OCI-LY3 (cell line): Measurements from ENCODE around the gene SUPT3H.

Experiments used
- H2AFZ ChIP-seq: fragments of 200-600, 300-600 bp; shearing (Covaris generic); 2 replicates; pipeline ENCODE4 v1.6.0; 2014; ENCODE audit warnings: antibody characterized with exemption, low read depth, low read length
- H3K27ac ChIP-seq: fragments of 200-600, 300-600 bp; sonication (generic); 2 replicates; pipeline ENCODE4 v1.5.1; 2014; ENCODE audit warnings: mild to moderate bottlenecking, low read length, moderate library complexity, mixed read lengths
- H3K27me3 ChIP-seq: fragments of 200-600, 300-600 bp; sonication (generic); 2 replicates; pipeline ENCODE4 v1.6.1; 2014; ENCODE audit warnings: low read depth, low read length, mixed read lengths
- H3K36me3 ChIP-seq: fragments of 200-600, 300-600 bp; sonication (generic); replicated peaks from 2 replicates; pipeline ENCODE3; 2014; ENCODE audit warnings: low read depth, low read length, mixed read lengths
- H3K4me1 ChIP-seq: fragments of 300-600, 200-600 bp; sonication (generic); 2 replicates; pipeline ENCODE4 v1.6.1; 2014; ENCODE audit warnings: low read length, mixed read lengths
- H3K4me2 ChIP-seq: fragments of 200-600, 300-600 bp; sonication (generic); 2 replicates; pipeline ENCODE4 v1.6.1; 2014; ENCODE audit warnings: low read length, mixed read lengths
- H3K4me3 ChIP-seq: fragments of 300-600, 200-600 bp; sonication (generic); 2 replicates; pipeline ENCODE4 v1.5.1; 2014; ENCODE audit warnings: antibody characterized with exemption, mild to moderate bottlenecking, low read length, moderate library complexity
- H3K79me2 ChIP-seq: fragments of 300-600, 200-600 bp; shearing (Covaris generic); 2 replicates; pipeline ENCODE4 v1.6.1; 2014; ENCODE audit warnings: mild to moderate bottlenecking, low read length, mixed read lengths
- H3K9ac ChIP-seq: fragments of 300-600, 200-600 bp; shearing (Covaris generic); 2 replicates; pipeline ENCODE4 v1.6.0; 2014; ENCODE audit warnings: mild to moderate bottlenecking, low read length, moderate library complexity
- H3K9me3 ChIP-seq: fragments of 200-600, 300-600 bp; shearing (Covaris generic); 2 replicates; pipeline ENCODE4 v1.6.1; 2014; ENCODE audit warnings: low read length, mixed read lengths; ENCODE audit not compliant: insufficient read depth
- H4K20me1 ChIP-seq: fragments of 200-600, 300-600 bp; sonication (generic); 2 replicates; pipeline ENCODE4 v1.6.1; 2016; ENCODE audit warnings: low read length, mixed read lengths; ENCODE audit not compliant: insufficient read depth
- CTCF ChIP-seq: fragments of 200-600, 300-600 bp; sonication (generic); IDR thresholded peaks from 2 replicates; pipeline ENCODE4 v1.5.1; 2014; ENCODE audit warnings: antibody characterized with exemption, low read length, low read depth
- EZH2phosphoT487 ChIP-seq: fragments of 200-600 bp; shearing (Covaris generic); IDR thresholded peaks from 2 replicates; pipeline ENCODE4 v1.6.1; 2018; ENCODE audit warnings: antibody characterized with exemption, mixed run types, low read depth

SUPT3H gene

GRCh38 chr6:45365036-45365435, 12.7 kb downstream of the SUPT3H start:
- Histone ChIP-seq H3K27me3 (no peaks in the 10 kb centered on the region), H2AFZ (no peak overlapping the region), H3K27ac (no peak overlapping the region), H3K9ac (no peak overlapping the region), H3K9me3 (no peaks in the 10 kb centered on the region), H3K4me2 (no peak overlapping the region), H3K36me3 (no peaks in the 10 kb centered on the region), H3K4me3 (no peak overlapping the region), H4K20me1 (no peaks in the 10 kb centered on the region), H3K4me1 (peaks cover 5% of the 10 kb centered on the region), H3K79me2 (no peaks in the 10 kb centered on the region)
- TF ChIP-seq EZH2phosphoT487 (no peak), CTCF (no peak)

- H3K36me3 ChIP-seq = no peaks in the 10 kb centered on the region
- H3K9me3 ChIP-seq = no peaks in the 10 kb centered on the region
- H3K4me2 ChIP-seq = no peak overlapping the region
- H3K4me3 ChIP-seq = no peak overlapping the region
- H2AFZ ChIP-seq = no peak overlapping the region
- H3K27me3 ChIP-seq = no peaks in the 10 kb centered on the region
- H4K20me1 ChIP-seq = no peaks in the 10 kb centered on the region
- no peak overlapping the region for H3K27ac ChIP-seq
- H3K9ac ChIP-seq = no peak overlapping the region
- H3K79me2 ChIP-seq = no peaks in the 10 kb centered on the region
- TF ChIP-seq EZH2phosphoT487 (no peak), CTCF (no peak)
- no peaks in the 10 kb centered on the region for H3K4me1 ChIP-seq
Measured at GRCh38 chr6:45364466-45364865, 13.3 kb downstream of the SUPT3H start.

GRCh38 chr6:45353654-45354053, 24.1 kb downstream of the SUPT3H start:
- Histone ChIP-seq H3K27ac (no peak overlapping the region), H3K9me3 (no peaks in the 10 kb centered on the region), H3K27me3 (no peaks in the 10 kb centered on the region), H3K4me2 (no peak overlapping the region), H3K36me3 (no peaks in the 10 kb centered on the region), H3K4me1 (no peaks in the 10 kb centered on the region), H2AFZ (no peak overlapping the region), H3K4me3 (no peak overlapping the region), H3K79me2 (no peaks in the 10 kb centered on the region), H4K20me1 (no peaks in the 10 kb centered on the region), H3K9ac (no peak overlapping the region)
- TF ChIP-seq EZH2phosphoT487 (no peak), CTCF (no peak)

GRCh38 chr6:45351667-45352066, 26.1 kb downstream of the SUPT3H start:
- H3K4me1 ChIP-seq = no peaks in the 10 kb centered on the region

More at GRCh38 chr6:45351667-45352066, 26.1 kb downstream of the SUPT3H start:
- H3K4me2 ChIP-seq = no peak overlapping the region
- H2AFZ ChIP-seq = no peak overlapping the region
- no peaks in the 10 kb centered on the region for H3K9me3 ChIP-seq
- no peak overlapping the region for H3K27ac ChIP-seq
- TF ChIP-seq EZH2phosphoT487 = no peak
- no peak for TF ChIP-seq CTCF
- no peak overlapping the region for H3K9ac ChIP-seq
- no peaks in the 10 kb centered on the region for H3K27me3 ChIP-seq
- H3K36me3 ChIP-seq = no peaks in the 10 kb centered on the region
- no peaks in the 10 kb centered on the region for H3K79me2 ChIP-seq
- no peak overlapping the region for H3K4me3 ChIP-seq
- no peaks in the 10 kb centered on the region for H4K20me1 ChIP-seq
